ENCODE results near the gene FOXL3.
"Not testable (repeated sequence)": the region's sequence is repeated elsewhere in the genome, so short reads cannot be mapped to it uniquely, and the experiment has no call there.

Gene FOXL3

DNA sequence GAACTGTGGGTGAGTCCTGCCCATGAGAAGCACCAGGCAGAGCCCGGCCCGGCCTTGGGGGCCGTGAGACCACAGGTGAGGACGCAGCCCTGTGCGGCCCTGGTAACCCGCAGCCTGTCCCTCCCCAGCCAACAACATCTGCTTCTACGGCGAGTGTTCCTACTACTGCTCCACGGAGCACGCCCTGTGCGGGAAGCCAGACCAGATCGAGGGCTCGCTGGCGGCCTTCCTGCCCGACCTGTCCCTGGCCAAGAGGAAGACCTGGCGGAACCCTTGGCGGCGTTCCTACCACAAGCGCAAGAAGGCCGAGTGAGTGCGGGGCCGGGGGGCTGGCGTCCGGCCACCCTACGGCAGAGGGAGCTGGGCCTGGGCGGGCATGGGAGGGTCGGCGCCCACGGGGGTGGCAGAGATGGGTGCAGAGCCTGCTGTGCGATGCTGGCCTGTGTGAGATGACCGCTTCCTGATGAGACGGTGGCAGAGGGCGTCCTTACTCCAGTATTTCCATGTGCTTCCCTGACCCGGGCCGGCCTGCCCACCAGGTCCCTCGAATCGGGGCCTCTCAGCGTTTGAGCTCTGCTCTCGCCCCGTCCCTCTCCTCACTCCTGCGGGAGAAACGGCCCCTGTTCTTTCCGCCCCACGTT, 34.1 kb upstream of the FOXL3 start:
- DNase-seq, result no peak

DNA sequence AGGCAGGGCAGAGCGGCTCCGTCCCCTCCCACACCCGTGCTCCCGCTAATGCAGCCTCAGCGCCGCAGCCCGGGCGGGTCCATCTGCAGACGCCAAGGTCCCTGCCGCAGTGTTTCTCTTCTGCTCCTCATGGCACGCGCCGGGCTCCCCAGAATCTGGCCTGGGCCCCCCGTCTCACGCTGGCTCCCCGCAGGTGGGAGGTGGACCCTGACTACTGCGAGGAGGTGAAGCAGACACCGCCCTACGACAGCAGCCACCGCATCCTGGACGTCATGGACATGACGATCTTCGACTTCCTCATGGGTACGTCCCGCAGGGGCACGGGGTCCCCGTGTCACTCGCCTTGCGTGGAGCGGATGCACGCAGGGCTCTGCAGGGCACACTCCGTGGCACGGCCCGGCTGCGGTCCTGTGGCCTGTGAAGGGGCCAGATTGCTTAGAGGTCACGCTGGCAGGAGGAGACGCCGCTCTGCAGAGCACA, 33.5 kb upstream of the FOXL3 start:
- DNase-seq, result no peak

DNA sequence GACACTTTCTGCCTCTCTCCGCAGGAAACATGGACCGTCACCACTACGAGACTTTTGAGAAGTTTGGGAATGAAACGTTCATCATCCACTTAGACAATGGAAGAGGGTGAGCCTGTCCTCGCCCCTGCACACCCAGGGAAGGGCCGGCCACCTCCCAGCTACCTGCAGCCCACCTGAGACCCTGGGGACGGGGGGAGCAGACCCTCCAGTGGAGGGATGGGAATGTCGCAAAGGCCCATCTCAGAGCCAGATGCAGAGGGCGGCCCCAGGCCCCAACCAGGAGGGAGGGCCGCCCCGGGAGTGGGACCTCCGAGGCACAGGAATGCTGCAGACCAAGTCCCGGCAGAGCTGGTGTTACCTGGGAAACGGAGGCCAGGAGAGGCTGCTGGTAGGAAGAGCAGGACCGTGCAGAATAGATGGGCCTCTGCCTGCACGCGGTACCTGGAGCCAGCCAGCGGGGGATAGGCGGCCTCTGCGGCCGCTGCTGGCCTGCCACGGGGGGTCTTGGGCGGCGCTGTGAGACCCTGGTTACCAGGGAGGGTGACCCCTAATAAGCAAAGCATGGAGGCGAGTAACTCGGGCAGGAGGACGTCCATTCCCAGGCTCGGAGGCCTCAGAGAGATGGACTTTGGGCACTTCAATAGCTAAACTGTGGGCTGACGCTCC, 32.9 kb upstream of the FOXL3 start:
- DNase-seq, result no peak

DNA sequence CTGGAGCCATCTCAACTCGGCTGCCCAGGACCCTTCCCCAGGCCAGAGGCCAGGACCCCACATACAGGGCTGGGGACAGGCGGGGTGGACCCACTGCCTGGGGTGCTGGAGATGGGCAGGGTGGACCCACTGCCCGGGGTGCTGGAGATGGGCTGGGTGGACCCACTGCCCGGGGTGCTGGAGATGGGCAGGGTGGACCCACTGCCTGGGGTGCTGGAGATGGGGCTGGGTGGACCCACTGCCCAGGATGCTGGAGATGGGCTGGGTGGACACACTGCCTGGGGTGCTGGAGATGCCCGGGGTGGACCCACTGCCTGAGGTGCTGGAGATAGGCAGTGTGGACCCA, 32.4 kb upstream of the FOXL3 start:
- DNase-seq, result no peak

DNA sequence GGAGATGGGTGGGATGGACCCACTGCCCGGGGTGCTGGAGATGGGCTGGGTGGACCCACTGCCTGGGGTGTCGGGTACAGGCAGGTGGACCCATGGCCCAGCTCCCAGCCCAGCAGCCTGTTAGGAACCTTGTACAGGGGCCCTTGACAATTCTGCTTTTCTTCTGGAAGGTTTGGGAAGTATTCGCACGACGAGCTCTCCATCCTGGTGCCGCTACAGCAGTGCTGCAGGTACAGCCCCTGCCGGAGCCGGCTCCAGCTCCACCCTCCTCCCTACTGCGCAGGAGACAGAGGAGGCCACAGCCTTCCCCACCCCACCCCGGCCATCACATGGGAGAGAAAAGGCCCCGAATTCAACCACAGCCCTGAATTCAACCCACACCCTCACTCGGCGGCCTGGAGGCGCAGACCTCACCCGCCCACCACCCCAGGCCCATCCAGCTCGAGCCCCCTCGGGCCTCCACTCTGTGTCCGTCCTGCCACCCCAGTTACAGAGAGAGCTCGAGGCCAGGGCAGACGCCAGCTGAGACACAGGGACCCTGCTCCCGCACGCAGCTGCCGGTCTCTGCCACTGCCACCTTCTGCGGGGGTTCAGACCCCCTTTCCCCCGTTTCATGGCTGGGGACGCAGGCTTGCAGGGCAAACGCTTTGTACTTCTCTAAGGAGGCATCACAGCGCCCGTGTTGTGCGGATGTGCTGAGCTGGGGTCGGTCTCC, 31.3 kb upstream of the FOXL3 start:
- DNase-seq, result no peak

DNA sequence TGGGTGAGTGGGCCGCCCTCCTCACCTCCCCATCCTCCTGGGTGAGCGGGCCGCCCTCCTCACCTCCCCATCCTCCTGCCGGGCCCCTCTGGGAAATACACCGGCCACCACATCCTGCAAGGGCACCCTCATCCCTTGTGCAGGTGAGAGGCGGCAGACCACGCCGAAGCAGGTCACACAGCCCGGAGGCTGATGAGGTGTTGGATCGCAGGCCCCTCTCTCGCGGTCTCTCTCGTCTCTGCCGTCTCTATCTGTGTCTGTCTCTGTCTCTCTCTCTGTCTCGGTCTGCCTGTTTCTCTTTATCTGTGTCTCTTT, 30.8 kb upstream of the FOXL3 start:
- no peak for DNase-seq

DNA sequence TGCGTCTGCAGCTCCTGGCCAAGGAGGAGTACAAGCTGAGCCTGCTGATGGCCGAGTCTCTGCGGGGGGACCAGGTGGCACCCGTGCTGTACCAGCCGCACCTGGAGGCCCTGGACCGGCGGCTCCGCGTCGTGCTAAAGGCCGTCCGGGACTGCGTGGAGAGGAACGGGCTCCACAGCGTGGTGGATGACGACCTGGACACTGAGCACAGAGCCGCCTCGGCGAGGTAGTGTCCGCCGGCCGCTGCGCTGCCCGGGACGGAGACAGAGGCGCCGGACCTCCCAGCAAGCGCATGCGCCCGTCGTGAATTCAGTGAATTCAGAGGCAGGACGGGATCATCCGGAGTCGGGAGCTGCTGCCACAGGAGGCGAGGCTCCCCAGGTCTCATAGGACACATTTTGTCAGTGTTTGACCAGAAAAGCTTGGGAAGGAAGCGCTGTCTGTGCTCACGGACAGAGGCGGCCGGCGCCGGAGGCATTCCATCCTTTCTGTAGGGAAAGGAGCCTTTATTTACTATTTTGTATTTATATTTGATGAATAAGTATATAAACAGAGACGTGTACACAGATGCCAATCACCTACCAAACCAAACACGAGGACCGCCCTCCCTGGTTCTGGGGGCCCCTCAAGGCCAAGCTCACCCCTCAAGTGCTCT, 30.1 kb upstream of the FOXL3 start:
- DNase-seq, result no peak

DNA sequence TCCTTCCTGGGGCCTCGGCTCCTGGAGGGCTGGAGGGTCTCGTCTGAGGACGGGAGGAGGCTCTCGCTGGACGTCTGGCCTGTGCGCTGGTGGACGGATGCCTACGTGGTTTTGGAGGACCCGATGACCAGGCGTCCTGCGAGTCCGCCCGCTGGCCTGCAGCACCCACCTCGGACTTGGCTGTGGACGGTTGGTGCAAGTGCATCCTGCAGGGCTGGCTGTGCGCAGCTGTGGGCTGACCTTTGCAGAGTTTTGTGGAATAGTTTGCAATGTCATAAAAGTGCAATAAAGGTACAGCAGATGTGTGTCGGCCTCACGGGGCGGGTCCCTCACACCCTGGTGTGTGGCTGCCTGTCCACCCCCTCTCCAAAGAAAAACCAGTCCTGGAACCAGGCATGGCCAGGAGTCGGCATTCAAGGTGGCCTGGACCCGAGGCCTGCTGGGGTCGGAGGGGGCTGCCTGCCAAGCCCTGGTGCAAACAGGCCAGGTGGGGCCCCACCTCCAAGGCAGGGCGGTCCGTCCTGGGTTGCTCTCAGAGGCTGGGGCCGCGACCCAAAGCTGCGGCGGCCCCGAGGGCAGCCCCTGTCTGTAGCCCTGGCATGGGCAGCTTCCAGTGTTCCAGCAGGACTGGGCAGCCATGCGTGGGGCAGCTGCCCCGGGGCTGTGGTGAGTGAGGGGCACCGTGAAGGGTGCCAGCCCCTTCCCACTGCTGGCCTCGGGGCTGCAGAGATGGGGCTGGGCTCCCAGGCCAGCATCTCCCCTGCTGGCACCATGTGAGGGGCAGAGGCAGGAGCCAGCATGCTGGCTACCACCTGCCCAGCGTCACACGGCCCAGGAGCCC, 29.3 kb upstream of the FOXL3 start:
- DNase-seq, result no peak

DNA sequence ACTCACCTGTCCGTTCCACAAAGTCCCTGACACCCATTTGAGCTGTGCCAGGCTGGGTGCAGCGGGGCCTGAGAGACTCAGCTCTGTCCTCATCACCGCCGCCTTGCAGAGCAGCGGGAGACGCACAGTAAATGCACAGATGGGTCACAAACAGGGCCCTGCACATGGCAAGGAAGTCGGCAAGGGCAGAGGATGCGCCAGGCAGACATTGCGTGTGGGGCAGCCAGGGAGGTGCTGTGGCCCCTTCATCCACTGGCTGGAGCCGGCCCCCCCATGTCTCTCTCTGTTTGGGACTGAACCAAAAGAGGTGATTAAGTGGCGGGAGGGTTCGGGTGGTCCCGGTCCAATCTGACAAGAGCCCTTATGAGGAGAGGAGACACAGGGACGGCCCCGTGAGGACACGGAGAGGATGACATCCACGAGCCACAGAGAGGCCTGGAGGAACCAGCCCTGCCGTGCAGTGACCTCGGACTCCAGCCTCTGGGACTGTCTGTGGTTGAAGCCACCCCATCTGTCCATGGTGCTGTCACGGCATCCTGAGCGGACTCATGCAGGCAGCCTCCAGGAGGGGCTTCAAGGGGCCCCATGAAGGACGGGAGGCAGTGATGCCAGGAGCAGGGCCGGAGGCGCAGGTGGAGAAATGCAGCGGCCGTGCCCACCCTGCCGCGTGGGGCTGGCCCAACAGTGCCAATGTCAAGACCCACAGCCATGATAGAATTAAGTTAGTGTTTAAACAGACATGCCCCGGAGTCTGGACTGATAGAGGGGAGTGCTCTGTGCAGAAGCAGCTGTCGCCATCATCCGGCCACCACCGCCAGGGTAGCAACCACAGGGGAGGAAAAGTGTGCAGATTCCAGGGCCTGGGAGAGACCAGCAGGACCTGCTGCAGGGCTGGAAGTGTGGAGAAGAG, 28.4 kb upstream of the FOXL3 start:
- DNase-seq, result no peak

DNA sequence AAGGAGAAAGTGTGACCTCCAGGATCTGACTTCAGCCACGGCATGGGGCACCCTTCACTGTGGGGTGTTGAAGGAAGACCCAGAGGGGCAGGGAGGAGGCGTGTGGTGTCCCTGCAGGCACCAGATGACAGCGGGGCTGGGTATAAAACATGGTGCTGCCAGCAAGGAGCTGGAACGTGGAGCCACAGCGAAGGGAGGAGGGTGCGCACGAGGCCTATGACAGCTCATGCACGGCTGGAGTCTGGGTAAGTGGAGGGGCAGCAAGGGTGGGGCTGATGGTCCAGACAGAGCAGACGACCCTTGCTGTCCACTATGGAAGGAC, 27.8 kb upstream of the FOXL3 start:
- DNase-seq, result no peak

DNA sequence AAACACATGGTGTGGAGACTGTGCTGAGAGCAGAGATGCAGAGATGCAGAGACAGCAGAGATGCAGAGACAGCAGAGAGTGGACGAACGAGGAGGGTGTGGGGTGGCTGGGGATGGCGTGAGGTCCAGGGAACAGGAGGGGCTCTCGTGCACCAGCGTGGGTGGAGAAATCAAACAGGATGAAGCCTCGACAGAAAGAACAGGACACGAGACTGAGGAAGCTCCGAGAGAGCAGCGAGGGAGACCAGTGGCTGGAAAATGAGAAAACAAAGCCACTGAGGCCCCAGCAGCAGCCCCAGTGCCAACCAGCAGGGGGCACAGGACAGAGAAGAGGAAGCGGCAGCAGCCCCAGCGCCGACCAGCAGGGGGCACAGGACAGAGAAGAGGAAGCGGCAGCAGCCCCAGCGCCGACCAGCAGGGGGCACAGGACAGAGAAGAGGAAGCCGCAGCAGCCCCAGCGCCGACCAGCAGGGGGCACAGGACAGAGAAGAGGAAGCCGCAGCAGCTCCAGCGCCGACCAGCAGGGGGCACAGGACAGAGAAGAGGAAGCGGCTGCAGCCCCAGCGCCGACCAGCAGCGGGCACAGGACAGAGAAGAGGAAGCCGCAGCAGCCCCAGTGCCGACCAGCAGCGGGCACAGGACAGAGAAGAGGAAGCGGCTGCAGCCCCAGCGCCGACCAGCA, 27.2 kb upstream of the FOXL3 start:
- DNase-seq, result not testable (repeated sequence)

DNA sequence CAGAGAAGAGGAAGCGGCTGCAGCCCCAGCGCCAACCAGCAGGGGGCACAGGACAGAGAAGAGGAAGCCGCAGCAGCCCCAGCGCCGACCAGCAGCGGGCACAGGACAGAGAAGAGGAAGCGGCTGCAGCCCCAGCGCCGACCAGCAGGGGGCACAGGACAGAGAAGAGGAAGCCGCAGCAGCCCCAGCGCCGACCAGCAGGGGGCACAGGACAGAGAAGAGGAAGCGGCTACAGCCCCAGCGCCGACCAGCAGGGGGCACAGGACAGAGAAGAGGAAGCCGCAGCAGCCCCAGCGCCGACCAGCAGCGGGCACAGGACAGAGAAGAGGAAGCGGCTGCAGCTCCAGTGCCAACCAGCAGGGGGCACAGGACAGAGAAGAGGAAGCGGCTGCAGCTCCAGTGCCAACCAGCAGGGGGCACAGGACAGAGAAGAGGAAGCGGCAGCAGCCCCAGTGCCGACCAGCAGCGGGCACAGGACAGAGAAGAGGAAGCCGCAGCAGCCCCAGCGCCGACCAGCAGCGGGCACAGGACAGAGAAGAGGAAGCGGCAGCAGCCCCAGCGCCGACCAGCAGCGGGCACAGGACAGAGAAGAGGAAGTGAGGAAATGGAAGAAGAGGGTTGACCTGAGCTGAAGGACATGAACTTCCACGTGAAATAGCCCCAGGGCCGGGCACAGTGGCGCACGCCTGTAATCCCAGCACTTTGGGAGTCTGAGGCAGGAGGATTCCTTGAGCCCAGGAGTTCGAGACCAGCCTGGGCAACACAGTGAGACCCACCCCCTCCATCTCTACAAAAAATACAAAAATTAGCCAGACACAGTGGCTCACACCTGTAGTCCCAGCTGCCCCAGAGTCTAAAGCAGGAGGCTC, 26.3 kb upstream of the FOXL3 start:
- not testable (repeated sequence) for DNase-seq

DNA sequence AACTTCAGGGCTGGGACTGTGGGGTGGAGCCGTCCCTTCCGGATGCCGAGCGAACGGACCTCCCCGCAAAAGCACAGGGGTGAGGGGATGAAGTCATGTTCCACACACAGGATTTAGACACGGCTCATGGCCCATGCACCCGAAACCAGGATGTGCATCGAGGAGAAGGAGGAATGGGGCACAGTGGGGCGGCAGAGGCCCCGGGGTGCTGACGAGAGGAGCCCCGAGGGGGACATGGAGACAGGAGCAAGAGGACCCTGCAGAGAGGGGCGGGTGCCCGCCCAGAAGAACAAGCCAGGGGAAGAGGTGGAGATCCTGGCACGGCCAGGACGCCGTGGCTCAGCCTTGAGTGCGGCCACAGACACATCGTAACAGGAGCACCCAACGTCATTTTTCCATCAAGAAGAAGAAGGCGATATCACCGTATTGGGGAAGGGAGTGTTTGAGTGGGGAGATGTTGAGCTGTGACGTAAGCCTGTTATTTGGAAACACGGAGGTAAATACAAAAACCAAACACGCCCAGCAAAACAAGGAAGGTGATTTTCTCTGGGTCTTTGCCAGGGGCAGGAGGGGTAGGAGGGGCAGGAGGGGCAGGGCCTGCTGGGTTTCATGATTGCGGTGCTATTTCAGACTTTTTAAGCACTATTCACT, 25.3 kb upstream of the FOXL3 start:
- DNase-seq, result no peak

DNA sequence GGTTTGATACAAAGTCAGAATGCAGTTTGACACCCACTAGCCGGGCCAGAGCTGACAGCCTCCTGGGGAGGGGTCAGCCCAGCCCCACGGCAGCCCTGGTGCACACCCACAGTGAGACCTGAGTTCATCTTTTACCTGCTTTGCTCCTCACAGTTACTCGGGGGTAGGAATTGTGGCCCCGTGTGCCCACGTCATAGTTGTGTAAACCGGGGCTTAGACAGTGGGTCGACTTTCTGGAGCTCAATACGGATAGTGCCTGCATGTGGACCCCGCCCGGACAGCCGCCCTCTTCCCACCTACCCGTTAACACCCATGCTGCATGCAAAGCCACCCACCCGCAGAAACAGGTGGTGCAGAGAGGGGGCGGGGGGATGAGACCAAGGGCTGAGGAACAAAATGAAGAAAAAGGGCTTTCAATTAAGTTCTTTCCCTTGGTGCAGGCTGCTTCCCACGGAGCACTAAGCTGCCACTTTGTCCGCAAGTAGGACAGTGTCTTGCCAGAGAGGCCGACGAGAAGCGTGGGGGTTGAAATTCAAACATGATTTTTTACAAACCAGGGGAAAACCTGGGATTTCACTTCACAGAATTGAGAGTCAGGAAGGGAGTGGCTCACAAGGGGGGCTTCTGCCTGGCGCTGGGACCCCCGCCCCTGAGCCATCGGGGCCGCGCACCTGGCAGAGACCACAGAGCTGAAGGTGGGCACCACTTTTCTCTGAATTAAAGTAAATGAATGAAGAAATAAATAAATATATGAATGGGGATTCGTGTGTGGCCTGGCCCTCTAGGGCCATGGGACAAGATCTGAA, 24.6 kb upstream of the FOXL3 start:
- DNase-seq, result no peak

DNA sequence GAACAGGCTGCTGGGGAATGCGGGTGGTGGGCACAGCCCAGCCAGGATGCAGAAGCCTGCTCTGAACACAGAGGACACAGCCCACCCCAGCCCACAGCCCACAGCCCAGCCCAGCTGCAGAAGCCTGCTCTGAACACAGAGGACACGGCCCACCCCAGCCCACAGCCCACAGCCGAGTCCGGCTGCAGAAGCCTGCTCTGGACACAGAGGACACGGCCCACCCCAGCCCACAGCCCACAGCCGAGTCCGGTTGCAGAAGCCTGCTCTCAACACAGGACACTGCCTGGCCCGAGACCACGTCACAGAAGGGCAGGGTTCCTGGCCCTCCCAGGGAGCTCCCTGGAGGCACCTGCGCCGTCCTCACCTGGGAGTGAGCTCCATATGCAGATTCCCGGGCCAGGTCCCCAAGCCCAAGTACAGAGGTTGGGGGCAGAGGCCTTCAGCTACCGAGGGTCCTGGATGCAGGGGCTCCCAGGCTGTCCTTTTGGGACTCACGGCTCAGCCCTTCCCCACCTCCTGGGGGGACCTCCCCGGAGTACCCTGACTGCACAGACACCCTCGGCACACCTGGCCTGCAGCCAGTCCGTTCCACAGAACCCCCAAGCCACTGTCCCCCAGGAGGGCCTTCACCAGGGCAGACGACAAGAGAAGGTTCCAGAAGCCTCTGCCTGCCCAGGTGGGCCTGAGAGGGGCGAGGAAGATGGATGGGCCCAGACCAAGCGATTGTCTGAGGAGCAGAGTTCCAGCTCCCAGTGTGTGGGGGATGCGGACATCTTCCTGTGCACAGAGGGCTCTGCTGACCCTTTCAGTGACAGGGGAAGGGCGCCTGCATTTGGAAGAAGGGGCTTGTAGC, 23.7 kb upstream of the FOXL3 start:
- no peak for DNase-seq

DNA sequence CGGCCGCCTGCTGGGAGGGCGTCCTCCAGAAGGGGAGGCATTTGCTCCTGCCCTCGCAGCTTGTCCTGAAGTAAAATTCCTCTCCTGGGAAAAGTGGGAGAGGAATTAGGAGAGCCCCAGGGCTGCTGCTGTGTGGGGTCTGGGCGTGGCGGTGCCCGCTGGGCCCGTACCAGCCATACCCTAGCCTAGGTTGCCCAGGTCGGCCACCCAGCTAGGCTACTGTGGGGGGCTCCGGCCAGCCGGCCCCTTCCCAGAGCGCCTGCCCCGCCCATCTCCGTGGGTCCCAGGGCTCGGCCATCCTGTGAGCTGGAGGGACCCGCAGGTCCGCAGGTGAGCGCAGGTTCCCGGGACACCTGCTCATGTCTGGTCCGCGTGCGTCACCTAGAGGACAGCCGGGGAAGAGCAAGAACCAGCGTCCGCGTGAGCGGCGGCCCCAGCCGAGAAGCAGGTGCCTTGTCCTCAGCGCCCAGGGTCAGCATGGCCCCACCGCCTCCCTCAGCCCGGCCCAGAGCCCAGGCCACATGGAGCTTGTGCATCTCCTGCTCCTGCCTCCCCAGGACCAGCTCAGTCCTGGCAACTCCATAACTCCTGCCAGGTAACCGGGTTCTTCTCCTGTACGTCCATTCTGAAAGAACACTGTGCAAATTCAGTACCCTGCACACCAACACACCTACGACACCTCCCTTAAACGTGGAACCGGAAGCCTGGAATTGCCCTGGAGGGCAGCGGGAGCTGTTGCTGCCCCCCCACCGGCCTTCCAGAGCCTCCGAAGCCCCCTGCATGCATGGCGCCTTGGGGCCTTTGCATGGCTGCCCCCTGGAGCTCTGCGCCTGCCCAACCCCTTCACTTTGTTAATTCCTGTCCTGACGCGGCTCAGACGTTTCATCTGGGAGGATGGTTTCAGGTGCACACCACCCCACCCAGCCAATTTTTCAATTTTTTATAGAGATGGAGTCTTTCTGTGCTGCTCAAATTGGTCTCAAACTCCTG, 22.8 kb upstream of the FOXL3 start:
- DNase-seq, result no peak

DNA sequence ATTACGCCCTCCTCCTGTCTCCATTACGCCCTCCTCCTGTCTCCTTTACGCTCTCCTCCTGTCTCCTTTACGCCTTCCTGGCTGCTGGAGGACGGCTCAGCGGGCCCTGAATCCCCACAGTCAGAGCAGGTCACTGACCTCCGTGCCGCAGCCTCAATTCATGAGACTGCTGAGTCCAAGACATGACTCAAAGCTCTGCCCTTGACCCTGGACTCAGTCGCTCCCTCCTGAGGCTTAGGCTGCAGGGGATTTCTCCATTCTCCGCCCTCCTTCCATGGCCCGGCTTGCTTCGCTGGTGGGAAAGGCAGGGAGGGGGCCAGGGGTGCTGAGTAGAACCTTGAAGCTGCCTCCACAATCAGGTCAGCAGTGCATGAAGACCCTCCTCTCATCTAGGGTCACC, 21.0 kb upstream of the FOXL3 start:
- DNase-seq, result no peak
